Activated CD8-positive, alpha-beta T cell treated with anti-CD3 and anti-CD28 coated beads for 36 hours (primary cell): Measurements from ENCODE around the gene METTL1. TPM values are rescaled to one million over a fixed set of nuclear protein-coding genes. Genes with fewer than 3 reads are reported as not detected.
A peak's percentile ranks its signal among the peaks of the same experiment; 100 is the strongest.

Experiments
- ATAC-seq: fragments of 200-7000 bp; cut with Tn5 transposase; one replicate; pipeline ENCODE4 v1.10.0; 2021; ENCODE audit warnings: mild to moderate bottlenecking, moderate library complexity
- CTCF ChIA-PET: fragments of 350-600 bp; sonication (Branson Sonifier 250); formaldehyde crosslinking; loops from one replicate; lab custom pipeline; 2021; ENCODE audit warnings: antibody characterized with exemption; lab: Charles Lee
- POLR2A ChIA-PET: fragments of 350-600 bp; sonication (Branson Sonifier 250); formaldehyde crosslinking; loops from one replicate; lab custom pipeline; 2021; ENCODE audit warnings: antibody characterized with exemption; lab: Charles Lee
- DNase-seq: peaks from one replicate; pipeline ENCODE4 v3.0.0-alpha.2; 2020
- H3K27ac Mint-ChIP-seq: one replicate; pipeline ENCODE4 v1.8.0; 2021; ENCODE audit warnings: mild to moderate bottlenecking, mixed read lengths
- H3K27me3 Mint-ChIP-seq: one replicate; pipeline ENCODE4 v1.8.0; 2021; ENCODE audit warnings: mixed read lengths
- H3K36me3 Mint-ChIP-seq: one replicate; pipeline ENCODE4 v1.8.0; 2021; ENCODE audit warnings: low read depth, mixed read lengths
- H3K4me1 Mint-ChIP-seq: one replicate; pipeline ENCODE4 v1.8.0; 2021; ENCODE audit warnings: low read depth, mixed read lengths
- H3K4me3 Mint-ChIP-seq: one replicate; pipeline ENCODE4 v1.8.0; 2021; ENCODE audit warnings: mild to moderate bottlenecking, moderate library complexity, mixed read lengths
- H3K9me3 Mint-ChIP-seq: one replicate; pipeline ENCODE4 v1.8.0; 2021; ENCODE audit warnings: mixed read lengths
- intact Hi-C: fragments of 100-400 bp; cut with micrococcal nuclease; formaldehyde crosslinking; loops from one replicate; pipeline ENCODE4 v1.10.0; 2022
- total RNA-seq, 2 experiments: library from RNA; stranded (reverse); gene quantifications; one replicate each; pipeline ENCODE4 v1.2.3, GENCODE V29; 2021
- TF ChIP-seq, protein P1 (sequence below): fragments of 200-600 bp; IDR thresholded peaks from one replicate; pipeline ENCODE4 v1.8.0; 2022; ENCODE audit warnings: antibody characterized with exemption, mild to moderate bottlenecking

Gene METTL1
- total RNA-seq, 2 experiments from 2014 or later, result 29.6 to 34.1 TPM

DNA sequence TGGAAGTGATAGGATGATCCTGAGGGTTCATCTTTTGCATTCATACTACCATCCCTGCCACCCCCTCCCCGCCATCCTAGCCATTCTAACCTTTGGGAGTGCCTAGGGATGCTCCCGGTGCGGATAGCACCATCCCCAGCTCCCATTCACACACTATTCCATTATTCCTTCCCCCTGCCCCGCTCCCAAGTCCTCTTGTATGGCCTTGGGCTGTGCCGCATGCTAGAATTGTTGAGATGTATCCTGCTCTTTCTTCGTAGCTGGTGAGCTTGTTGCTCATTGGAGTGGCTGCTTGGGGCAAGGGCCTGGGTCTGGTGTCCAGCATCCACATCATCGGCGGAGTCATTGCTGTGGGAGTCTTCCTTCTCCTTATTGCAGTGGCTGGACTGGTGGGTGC lies 26.4 kb downstream of the METTL1 start:
- DNase-seq (no peak), ATAC-seq (no peak)
- POLR2A ChIA-PET, result interaction anchor here (1.1 to 3.1 kb wide), 5 partner anchors 11 to 97 kb away, joined by 3 to 9 read pairs (median 6); no protein-coding TSS in a partner anchor
- Mint-ChIP-seq H3K27me3 (no peaks in the 10 kb centered on the region), H3K4me1 (peaks cover 46% of the 10 kb centered on the region), H3K4me3 (peak overlapping the region; percentile 92), H3K27ac (peak overlapping the region; percentile 94), H3K9me3 (no peaks in the 10 kb centered on the region), H3K36me3 (peaks cover 45% of the 10 kb centered on the region)
- intact Hi-C loops, result no loop called here
- TF ChIP-seq, protein P1, sequence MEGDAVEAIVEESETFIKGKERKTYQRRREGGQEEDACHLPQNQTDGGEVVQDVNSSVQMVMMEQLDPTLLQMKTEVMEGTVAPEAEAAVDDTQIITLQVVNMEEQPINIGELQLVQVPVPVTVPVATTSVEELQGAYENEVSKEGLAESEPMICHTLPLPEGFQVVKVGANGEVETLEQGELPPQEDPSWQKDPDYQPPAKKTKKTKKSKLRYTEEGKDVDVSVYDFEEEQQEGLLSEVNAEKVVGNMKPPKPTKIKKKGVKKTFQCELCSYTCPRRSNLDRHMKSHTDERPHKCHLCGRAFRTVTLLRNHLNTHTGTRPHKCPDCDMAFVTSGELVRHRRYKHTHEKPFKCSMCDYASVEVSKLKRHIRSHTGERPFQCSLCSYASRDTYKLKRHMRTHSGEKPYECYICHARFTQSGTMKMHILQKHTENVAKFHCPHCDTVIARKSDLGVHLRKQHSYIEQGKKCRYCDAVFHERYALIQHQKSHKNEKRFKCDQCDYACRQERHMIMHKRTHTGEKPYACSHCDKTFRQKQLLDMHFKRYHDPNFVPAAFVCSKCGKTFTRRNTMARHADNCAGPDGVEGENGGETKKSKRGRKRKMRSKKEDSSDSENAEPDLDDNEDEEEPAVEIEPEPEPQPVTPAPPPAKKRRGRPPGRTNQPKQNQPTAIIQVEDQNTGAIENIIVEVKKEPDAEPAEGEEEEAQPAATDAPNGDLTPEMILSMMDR, result no peak
- CTCF ChIA-PET, result interaction anchor here (0.7 to 2.6 kb wide), 5 partner anchors 11 to 162 kb away, joined by 3 to 13 read pairs (median 4); no protein-coding TSS in a partner anchor

- TF ChIP-seq, protein P1, result no peak
- intact Hi-C loops, result no loop called here
- Mint-ChIP-seq H3K36me3 (peaks cover 40% of the 10 kb centered on the region), H3K4me1 (peaks cover 44% of the 10 kb centered on the region), H3K27ac (peak within 1 kb of the TSS; percentile 94), H3K9me3 (no peaks in the 10 kb centered on the region), H3K4me3 (peak within 1 kb of the TSS; percentile 92), H3K27me3 (no peaks in the 10 kb centered on the region)
- ChIA-PET CTCF (interaction anchor here (0.7 to 2.6 kb wide), 5 partner anchors 12 to 162 kb away, joined by 3 to 13 read pairs (median 4); no protein-coding TSS in a partner anchor), POLR2A (interaction anchor here (0.6 to 3.1 kb wide), 9 partner anchors 10 to 98 kb away, joined by 3 to 9 read pairs (median 4); partner anchors contain the start of genes CYP27B1 and TSFM)
- peak; percentile 99 for DNase-seq
- ATAC-seq, result peak; percentile 81
These were observed 27.0 kb downstream of the METTL1 start, which contains the start of gene TSPAN31 for GRCh38 chr12:57744777-57745484. TSS of gene TSPAN31 (plus strand) at chr12:57745039. CDS start at chr12:57745155, 116 bp downstream.

DNA sequence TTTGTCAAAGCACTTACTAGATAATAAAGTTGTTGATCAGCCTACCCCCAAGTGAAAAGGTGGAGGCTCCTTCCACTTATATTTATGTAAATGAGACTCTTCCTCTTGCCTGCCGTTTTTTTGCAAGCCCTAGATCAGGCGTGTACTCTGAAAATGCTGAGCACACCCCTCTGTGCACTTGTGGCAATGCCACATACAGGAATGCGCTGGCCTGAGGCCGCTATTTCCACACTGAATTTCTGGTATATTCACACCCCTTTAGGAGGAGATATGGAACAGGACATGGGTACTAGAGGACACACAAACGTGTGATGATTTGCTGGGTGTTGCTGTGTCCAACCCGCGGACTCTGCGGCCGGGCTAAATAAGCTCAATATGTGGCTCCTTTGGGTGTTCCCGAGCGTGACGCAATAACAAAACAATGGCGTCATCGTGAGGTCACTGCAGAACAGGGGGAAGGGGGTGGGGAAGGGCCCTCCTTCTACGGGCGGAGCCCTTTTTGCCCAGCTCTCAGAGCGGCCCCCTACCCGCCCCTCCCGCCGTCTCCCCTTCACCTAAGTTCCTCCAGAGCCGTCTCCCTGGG lies 27.6 kb downstream of the METTL1 start:
- ATAC-seq (peak; percentile 52), DNase-seq (peak; percentile 88)
- Mint-ChIP-seq H3K9me3 (no peaks in the 10 kb centered on the region), H3K27me3 (no peaks in the 10 kb centered on the region), H3K4me3 (peak overlapping the region; percentile 92), H3K36me3 (peaks cover 36% of the 10 kb centered on the region), H3K4me1 (peaks cover 51% of the 10 kb centered on the region), H3K27ac (peak overlapping the region; percentile 94)
- POLR2A ChIA-PET, result interaction anchor here (0.6 to 3.1 kb wide), 8 partner anchors 10 to 98 kb away, joined by 3 to 9 read pairs (median 4); partner anchors contain the start of genes CYP27B1 and TSFM
- intact Hi-C loops, result no loop called here
- CTCF ChIA-PET, result interaction anchor here (1.0 to 2.6 kb wide), 4 partner anchors 12 to 161 kb away, joined by 3 to 13 read pairs (median 4); no protein-coding TSS in a partner anchor
- TF ChIP-seq, protein P1, result no peak

DNA sequence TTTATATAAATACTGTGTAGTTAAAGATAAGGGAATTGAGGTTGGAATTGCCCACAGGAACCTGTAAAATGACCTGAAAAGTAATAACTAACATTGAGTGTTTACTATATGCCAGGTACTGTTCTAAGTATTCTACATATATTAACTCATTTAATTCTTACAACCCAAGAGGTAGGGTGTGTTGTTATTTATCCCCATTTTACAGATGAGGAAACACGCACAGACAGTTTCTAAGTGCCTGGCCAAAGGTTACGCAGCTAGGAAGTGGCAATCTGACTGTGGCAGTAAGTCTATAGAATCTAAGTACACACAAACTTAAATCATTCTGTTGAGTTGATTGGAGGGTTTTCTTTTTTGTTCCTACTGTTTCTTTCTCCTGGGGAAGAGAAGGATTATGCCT lies 28.1 kb downstream of the METTL1 start:
- no peak for DNase-seq
- Mint-ChIP-seq H3K9me3 (no peaks in the 10 kb centered on the region), H3K36me3 (peaks cover 33% of the 10 kb centered on the region), H3K4me3 (peak overlapping the region; percentile 92), H3K4me1 (peaks cover 53% of the 10 kb centered on the region), H3K27me3 (no peaks in the 10 kb centered on the region), H3K27ac (peak overlapping the region; percentile 94)
- no peak for ATAC-seq
- POLR2A ChIA-PET, result interaction anchor here (1.2 to 3.1 kb wide), 3 partner anchors 9 to 20 kb away, joined by 4 to 9 read pairs (median 4); no protein-coding TSS in a partner anchor
- CTCF ChIA-PET, result interaction anchor here (2.6 kb wide), 1 partner anchor 13 kb away, joined by 13 read pairs; no protein-coding TSS in a partner anchor
- TF ChIP-seq, protein P1, result no peak
- intact Hi-C loops, result loop anchor here (2.0 kb wide), 1 partner anchor 161 kb away; no protein-coding TSS in a partner anchor
